HUES64 (cell line): Measurements from ENCODE around the gene NFE2L2.

Experiments
- H3K27ac ChIP-seq: 2 replicates; pipeline ENCODE4 v1.7.0; 2013; ENCODE audit warnings: low read depth, low read length, inconsistent platforms
- H3K27me3 ChIP-seq: 2 replicates; pipeline ENCODE4 v1.6.1; 2013; ENCODE audit warnings: mild to moderate bottlenecking, low read length; ENCODE audit not compliant: insufficient read depth
- H3K36me3 ChIP-seq: 2 replicates; pipeline ENCODE4 v1.6.1; 2013; ENCODE audit warnings: mild to moderate bottlenecking, low read length; ENCODE audit not compliant: insufficient read depth
- H3K4me1 ChIP-seq: 2 replicates; pipeline ENCODE4 v1.6.1; 2013; ENCODE audit warnings: mild to moderate bottlenecking, low read length, moderate library complexity; ENCODE audit not compliant: insufficient read depth
- H3K4me3 ChIP-seq: 2 replicates; pipeline ENCODE4 v1.5.1; 2013; ENCODE audit warnings: mild to moderate bottlenecking, low read length, moderate library complexity
- H3K9ac ChIP-seq: 2 replicates; pipeline ENCODE4 v1.6.1; 2013; ENCODE audit warnings: mild to moderate bottlenecking, low read depth, low read length
- H3K9me3 ChIP-seq: 2 replicates; pipeline ENCODE4 v1.6.1; 2013; ENCODE audit warnings: low read depth, low read length; ENCODE audit not compliant: insufficient read depth
- WGBS: fragments of 150-250, 120-280 bp; methylation state at CpG from one replicate; pipeline ENCODE4 v1.1.7; 2013; ENCODE audit warnings: missing lambda C conversion rate; 5-methylcytosine and 5-hydroxymethylcytosine counted together

Gene NFE2L2

DNA sequence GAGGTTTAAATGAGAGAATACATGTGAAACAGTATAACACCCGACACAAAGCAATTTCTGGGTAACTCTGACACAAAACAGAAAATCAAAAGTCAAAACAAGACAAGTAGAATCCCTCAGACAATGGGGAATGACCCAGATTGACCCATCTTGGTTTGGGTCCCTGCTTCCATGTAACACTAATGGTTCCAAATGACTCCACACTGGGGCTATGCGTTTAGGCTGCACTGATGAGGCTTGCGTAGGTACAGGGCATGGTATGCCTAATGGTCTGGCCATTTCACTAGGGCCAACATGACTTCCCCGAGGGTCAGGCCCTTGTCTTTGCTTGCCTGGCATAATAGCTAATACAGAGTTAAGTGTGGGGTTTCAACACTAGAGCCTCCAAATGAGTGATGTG, 27.2 kb upstream of the NFE2L2 start:
- Histone ChIP-seq H3K27ac (no peak overlapping the region), H3K27me3 (no peaks in the 10 kb centered on the region), H3K9me3 (no peaks in the 10 kb centered on the region), H3K4me1 (no peaks in the 10 kb centered on the region), H3K9ac (no peak overlapping the region), H3K36me3 (no peaks in the 10 kb centered on the region), H3K4me3 (no peak overlapping the region)
- 93% methylated on average over 4 of the region's 4 CpGs for WGBS

DNA sequence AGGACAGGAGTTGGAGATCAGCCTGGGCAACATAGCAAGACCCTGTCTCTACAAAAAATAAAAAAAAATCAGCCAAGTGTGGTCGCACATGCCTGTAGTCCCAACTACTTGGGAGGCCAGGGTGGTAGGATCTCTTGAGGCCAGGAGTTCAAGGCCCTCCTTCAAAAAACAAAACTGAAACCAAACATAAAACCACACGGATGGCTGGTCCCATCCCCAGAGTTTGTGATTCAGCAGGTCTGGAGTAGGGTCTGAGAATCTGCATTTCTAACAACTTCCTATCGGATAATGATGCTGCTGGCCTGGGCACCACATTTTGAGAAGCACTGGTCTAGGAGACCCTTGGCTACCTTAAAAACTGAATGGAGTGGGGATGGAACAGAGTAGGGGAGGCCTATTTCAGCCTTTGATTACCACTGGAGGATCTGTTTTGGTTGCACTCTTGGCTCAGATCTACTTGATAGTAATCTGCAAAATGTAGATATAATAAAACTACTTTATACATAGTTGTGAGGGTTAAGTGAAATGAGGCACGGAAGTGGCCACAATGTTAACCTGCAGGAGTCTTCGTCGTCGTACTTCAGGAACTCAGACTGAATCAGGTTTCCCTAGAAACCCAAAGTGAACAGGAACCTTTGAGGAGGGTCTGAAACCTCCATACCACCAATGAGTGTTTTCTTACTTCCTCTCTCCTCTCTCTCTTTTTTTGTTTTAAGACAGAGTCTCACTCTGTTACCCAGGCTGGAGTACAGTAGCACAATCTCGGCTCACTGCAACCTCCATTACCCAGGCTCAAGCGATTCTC, 25.5 kb upstream of the NFE2L2 start:
- 74% methylated on average over 9 of the region's 9 CpGs for WGBS

DNA sequence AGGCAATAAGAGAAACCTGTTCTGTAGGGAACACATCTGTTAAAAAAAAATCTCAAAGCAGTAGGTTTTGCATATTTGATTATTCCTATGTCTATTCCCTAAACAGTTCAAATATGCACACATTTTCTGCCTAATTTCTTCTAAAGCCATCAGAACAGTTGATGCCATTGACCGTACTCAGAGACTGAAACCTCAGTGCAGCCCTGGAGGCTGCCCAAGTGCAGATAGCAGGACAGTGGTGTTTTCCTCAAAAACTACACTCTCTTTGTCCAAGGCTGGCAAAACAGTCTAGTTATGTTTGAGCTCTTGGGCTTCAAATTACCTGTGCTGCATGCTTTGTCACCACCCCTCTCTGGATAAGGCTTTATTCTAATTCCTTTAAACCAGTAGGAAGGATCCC, 23.3 kb upstream of the NFE2L2 start:
- Histone ChIP-seq H3K27ac (no peak overlapping the region), H3K36me3 (no peaks in the 10 kb centered on the region), H3K9ac (no peak overlapping the region), H3K4me1 (no peaks in the 10 kb centered on the region), H3K27me3 (no peaks in the 10 kb centered on the region), H3K9me3 (no peaks in the 10 kb centered on the region), H3K4me3 (no peak overlapping the region)
- 94% methylated on average over 1 of the region's 1 CpG for WGBS

More for the DNA sequence above, 25.5 kb upstream of the NFE2L2 start:
- no peaks in the 10 kb centered on the region for H3K36me3 ChIP-seq
- no peaks in the 10 kb centered on the region for H3K4me1 ChIP-seq
- no peaks in the 10 kb centered on the region for H3K27me3 ChIP-seq
- no peak overlapping the region for H3K9ac ChIP-seq
- no peaks in the 10 kb centered on the region for H3K9me3 ChIP-seq
- H3K27ac ChIP-seq, result no peak overlapping the region
- no peak overlapping the region for H3K4me3 ChIP-seq

DNA sequence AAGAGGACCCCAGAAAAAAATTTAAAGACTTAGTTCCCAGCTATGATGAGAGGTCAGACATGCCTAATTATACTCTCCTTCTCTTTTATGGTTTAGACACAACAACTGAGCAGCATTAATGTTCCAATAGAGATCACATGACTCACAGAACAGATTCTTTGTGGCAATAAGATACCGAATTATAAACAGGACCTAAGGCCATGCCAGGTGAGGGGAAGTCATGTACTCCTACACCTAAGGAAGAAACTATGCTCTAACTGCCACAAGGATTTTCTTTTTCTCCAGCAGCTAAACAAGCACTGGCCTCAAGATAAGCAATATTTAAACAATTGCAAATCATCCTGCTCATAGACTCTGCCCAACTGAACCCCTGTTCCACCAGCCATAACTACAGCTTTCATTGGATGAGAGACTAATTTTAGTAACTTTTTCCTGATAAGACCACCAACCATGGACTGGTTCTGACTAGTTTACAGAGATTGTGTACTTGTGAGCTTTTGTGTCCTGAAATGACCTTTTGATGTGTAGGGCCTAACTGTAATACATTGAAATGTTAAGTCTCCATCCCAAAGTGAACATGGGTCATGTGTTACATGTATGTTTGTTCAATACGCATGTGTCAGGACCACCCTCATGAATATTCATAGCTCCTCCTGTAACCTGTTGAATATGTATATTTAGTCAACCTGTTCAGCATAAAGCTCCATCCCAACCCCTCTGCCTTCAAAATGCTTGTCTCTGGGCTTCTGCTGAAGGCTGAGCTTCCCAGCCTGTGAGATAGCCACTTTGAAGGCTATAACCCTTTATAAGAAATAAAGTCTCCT, 21.6 kb upstream of the NFE2L2 start:
- Histone ChIP-seq H3K4me1 (peaks cover 5% of the 10 kb centered on the region), H3K9me3 (no peaks in the 10 kb centered on the region), H3K4me3 (no peak overlapping the region), H3K9ac (no peak overlapping the region), H3K36me3 (no peaks in the 10 kb centered on the region), H3K27me3 (no peaks in the 10 kb centered on the region), H3K27ac (no peak overlapping the region)
- 86% methylated on average over 2 of the region's 2 CpGs for WGBS

DNA sequence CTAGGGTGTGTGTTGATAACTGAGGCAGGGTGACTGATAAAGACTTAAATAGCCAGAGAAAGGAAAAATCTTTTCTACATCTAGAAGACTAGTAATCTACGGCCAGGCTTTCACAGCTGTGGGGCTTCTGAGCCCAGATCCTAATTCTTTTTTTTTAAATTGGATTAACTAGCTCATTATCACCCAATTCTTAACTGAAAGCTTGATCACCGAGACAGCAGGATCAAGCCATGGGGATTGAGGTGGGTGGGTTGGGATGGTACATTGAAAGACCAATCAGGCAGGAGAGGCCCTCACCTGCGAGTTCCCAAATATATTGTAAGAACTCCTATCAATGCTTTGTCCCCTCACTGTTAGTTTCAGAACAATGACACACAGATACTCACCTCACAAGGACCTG, 20.0 kb upstream of the NFE2L2 start:
- Histone ChIP-seq H3K9me3 (no peaks in the 10 kb centered on the region), H3K27ac (no peak overlapping the region), H3K36me3 (no peaks in the 10 kb centered on the region), H3K27me3 (no peaks in the 10 kb centered on the region), H3K4me3 (no peak overlapping the region), H3K9ac (no peak overlapping the region), H3K4me1 (peaks cover 5% of the 10 kb centered on the region)
- WGBS, result 73% methylated on average over 2 of the region's 3 CpGs

- H3K36me3 ChIP-seq, result no peaks in the 10 kb centered on the region
- no peak overlapping the region for H3K27ac ChIP-seq
- peaks cover 5% of the 10 kb centered on the region for H3K4me1 ChIP-seq
- no peak overlapping the region for H3K9ac ChIP-seq
- no peaks in the 10 kb centered on the region for H3K9me3 ChIP-seq
- H3K27me3 ChIP-seq, result no peaks in the 10 kb centered on the region
- H3K4me3 ChIP-seq, result no peak overlapping the region
- WGBS, result 88% methylated on average over 3 of the region's 4 CpGs
Observed at GRCh38 chr2:177283906-177284305, 19.4 kb upstream of the NFE2L2 start.

DNA sequence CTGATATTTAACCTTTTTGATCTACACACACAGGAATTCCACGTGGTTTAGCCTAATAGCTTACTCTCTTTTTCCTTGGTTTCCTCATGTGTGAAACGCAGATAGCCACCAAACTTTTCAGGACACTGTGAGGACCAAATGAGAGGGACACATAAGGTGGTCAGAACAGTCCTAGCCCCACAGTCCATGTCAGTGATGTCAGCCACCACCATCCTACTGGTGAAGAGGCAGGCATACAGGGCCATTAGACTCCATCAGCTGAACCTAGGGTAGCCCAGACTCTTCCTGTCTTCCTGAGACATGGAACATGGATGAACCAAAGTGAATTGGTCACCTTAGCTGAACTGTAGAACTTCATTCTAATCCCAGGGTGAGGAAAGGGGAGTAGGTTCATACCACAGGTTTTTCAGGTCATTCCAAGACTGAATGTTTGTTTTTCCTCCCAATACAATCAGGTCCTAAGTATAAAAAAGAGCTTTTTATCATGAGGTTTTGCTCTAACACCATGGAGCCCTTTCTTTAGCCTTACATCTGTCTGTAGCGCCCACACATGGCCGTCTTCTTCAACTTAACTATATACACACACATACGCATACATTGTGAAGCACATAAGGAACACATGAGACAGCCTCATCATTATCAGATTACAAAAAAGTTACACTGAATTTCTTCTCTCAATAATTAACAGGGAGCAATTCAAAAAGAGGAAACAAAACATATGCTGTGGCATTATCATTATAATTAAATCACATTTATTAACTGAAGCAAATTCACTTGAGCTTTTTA, 18.5 kb upstream of the NFE2L2 start:
- Histone ChIP-seq H3K4me1 (peaks cover 5% of the 10 kb centered on the region), H3K36me3 (no peaks in the 10 kb centered on the region), H3K4me3 (no peak overlapping the region), H3K27ac (no peak overlapping the region), H3K9ac (no peak overlapping the region), H3K27me3 (no peaks in the 10 kb centered on the region), H3K9me3 (no peaks in the 10 kb centered on the region)
- WGBS, result 92% methylated on average over 5 of the region's 5 CpGs

DNA sequence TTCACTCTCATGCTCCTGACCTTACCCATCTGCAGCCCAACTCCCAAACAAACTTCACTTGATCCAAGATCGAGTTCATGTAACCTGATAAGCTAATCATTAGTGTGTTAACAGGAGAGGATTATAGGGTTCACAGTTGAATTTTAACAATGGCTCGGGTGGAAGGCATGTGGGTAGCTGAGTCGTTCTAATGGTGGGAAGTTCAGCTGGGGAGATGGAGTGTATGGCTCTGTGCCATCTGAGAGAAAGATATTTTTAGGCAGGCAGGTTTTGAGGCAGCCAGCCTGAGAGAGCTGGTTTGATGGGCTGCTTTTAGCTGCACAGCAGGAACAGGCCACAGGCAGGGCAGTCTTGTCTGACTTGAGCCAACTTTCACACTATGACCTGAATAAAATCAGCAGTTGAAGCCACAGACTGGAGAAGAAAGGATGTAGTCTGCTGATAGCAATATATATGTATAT, 17.7 kb upstream of the NFE2L2 start:
- 79% methylated on average over 3 of the region's 3 CpGs for WGBS
- no peak overlapping the region for H3K9ac ChIP-seq
- no peaks in the 10 kb centered on the region for H3K27me3 ChIP-seq
- H3K36me3 ChIP-seq, result no peaks in the 10 kb centered on the region
- no peaks in the 10 kb centered on the region for H3K9me3 ChIP-seq
- no peak overlapping the region for H3K4me3 ChIP-seq
- H3K27ac ChIP-seq, result no peak overlapping the region
- peaks cover 5% of the 10 kb centered on the region for H3K4me1 ChIP-seq

- H3K9me3 ChIP-seq, result no peaks in the 10 kb centered on the region
- H3K9ac ChIP-seq, result no peak overlapping the region
- H3K27me3 ChIP-seq, result no peaks in the 10 kb centered on the region
- no peak overlapping the region for H3K4me3 ChIP-seq
- 95% methylated on average over 6 of the region's 6 CpGs for WGBS
- peaks cover 5% of the 10 kb centered on the region for H3K4me1 ChIP-seq
- H3K27ac ChIP-seq, result no peak overlapping the region
- H3K36me3 ChIP-seq, result no peaks in the 10 kb centered on the region
Observed at GRCh38 chr2:177281400-177282180, 17.1 kb upstream of the NFE2L2 start.

- no peak overlapping the region for H3K9ac ChIP-seq
- H3K36me3 ChIP-seq, result no peaks in the 10 kb centered on the region
- no peaks in the 10 kb centered on the region for H3K27me3 ChIP-seq
- no peak overlapping the region for H3K4me3 ChIP-seq
- WGBS, result 97% methylated on average over 2 of the region's 2 CpGs
- H3K4me1 ChIP-seq, result peaks cover 5% of the 10 kb centered on the region
- no peaks in the 10 kb centered on the region for H3K9me3 ChIP-seq
- H3K27ac ChIP-seq, result no peak overlapping the region
Observed at GRCh38 chr2:177279847-177280246, 15.3 kb upstream of the NFE2L2 start.
